Large intestine (tissue), 3 donors: ENCODE results near the gene COX8A. TPM values are rescaled to one million over a fixed set of nuclear protein-coding genes. Genes with fewer than 3 reads are reported as not detected.

Experiments used
- DNase-seq, 2 donors: peaks; one replicate each; pipeline versions ENCODE4 v3.0.0 to v3.0.0-alpha.2; 2013
- H3K27ac ChIP-seq: one replicate; pipeline ENCODE4 v1.5.1; 2013; ENCODE audit warnings: low read length
- H3K27me3 ChIP-seq: 2 replicates; pipeline ENCODE4 v1.6.1; 2013; ENCODE audit warnings: low read length; ENCODE audit not compliant: control insufficient read depth, insufficient read depth
- H3K36me3 ChIP-seq: 2 replicates; pipeline ENCODE4 v1.6.1; 2013; ENCODE audit warnings: low read length; ENCODE audit not compliant: control insufficient read depth, insufficient read depth
- H3K4me1 ChIP-seq: one replicate; pipeline ENCODE4 v1.6.1; 2013; ENCODE audit warnings: low read length; ENCODE audit not compliant: control insufficient read depth, insufficient read depth
- H3K4me3 ChIP-seq: one replicate; pipeline ENCODE4 v1.5.1; 2013; ENCODE audit warnings: low read length
- H3K9me3 ChIP-seq: one replicate; pipeline ENCODE4 v1.6.1; 2013; ENCODE audit warnings: mild to moderate bottlenecking, low read depth, low read length, moderate library complexity; ENCODE audit not compliant: control insufficient read depth
- WGBS: methylation state at CpG from one replicate; pipeline ENCODE4 v1.1.5; 2013; ENCODE audit warnings: low lambda C conversion rate; ENCODE audit not compliant: insufficient coverage; 5-methylcytosine and 5-hydroxymethylcytosine counted together
- polyA plus RNA-seq: library from polyadenylated mRNA; unstranded; fragments of 120-200 nt; gene quantifications from one replicate; pipeline ENCODE4 v1.2.1, GENCODE V29; 2013

The COX8A gene
- polyA plus RNA-seq, 1 donor: 331 TPM

DNA sequence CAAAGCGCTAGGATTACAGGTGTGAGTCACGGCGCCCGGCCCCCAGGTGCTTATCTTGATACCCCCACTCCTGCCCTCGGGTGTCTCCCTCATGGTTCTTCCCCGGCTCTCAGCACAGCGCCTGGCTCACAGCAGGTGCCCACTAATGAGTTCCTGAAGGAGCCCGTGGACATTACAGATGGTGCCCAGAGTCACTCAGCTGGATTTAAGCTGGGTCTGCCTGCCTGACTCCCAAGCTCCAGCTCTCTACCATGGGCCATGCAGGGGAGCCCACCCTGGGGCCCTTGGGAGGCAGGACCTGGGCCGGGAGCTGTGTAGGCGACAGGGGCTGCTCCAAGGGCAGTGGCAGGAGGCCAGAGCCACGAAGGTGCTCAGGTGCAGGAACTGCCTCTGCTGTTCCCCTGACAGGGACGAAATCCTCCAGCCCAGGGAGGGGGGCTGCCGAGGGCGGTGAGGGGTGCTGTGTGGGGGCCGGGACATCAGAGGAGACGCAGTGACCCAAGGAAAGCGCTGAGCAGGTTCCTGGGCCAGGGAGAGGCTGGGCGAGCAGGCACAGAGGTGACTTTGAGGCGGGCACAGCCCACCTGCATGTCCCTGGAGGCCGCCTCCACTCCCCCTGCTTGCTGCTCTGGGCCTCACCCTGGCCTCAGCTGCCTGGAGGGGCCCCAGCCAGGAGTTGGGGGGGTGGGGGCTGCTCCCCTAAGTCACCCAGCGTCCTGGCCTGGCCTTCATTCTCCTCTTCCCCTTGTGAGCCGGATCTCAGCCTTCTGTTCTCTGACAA is 46.7 kb downstream of the COX8A start:
- Histone ChIP-seq H3K9me3 (peaks cover 2% of the 10 kb centered on the region), H3K27me3 (no peaks in the 10 kb centered on the region), H3K4me3 (no peak overlapping the region), H3K36me3 (no peaks in the 10 kb centered on the region), H3K27ac (no peak overlapping the region), H3K4me1 (peaks cover 3% of the 10 kb centered on the region)
- DNase-seq: no peak
- no CpG with 5 or more reads among the region's 22 CpGs for WGBS

- no peaks in the 10 kb centered on the region for H3K36me3 ChIP-seq
- peaks cover 3% of the 10 kb centered on the region for H3K4me1 ChIP-seq
- peaks cover 2% of the 10 kb centered on the region for H3K9me3 ChIP-seq
- H3K27ac ChIP-seq: no peak overlapping the region
- DNase-seq: no peak
- no CpG with 5 or more reads among the region's 10 CpGs for WGBS
- no peak overlapping the region for H3K4me3 ChIP-seq
- no peaks in the 10 kb centered on the region for H3K27me3 ChIP-seq
Observed at GRCh38 chr11:64021757-64022093, 47.3 kb downstream of the COX8A start.

GRCh38 chr11:64022125-64022784 is 47.8 kb downstream of the COX8A start:
- H3K36me3 ChIP-seq: no peaks in the 10 kb centered on the region
- peaks cover 2% of the 10 kb centered on the region for H3K9me3 ChIP-seq
- no peaks in the 10 kb centered on the region for H3K27me3 ChIP-seq
- 53% methylated on average over 3 of the region's 14 CpGs for WGBS
- no peak overlapping the region for H3K27ac ChIP-seq
- no peak for DNase-seq
- H3K4me3 ChIP-seq: no peak overlapping the region
- peaks cover 3% of the 10 kb centered on the region for H3K4me1 ChIP-seq

DNA sequence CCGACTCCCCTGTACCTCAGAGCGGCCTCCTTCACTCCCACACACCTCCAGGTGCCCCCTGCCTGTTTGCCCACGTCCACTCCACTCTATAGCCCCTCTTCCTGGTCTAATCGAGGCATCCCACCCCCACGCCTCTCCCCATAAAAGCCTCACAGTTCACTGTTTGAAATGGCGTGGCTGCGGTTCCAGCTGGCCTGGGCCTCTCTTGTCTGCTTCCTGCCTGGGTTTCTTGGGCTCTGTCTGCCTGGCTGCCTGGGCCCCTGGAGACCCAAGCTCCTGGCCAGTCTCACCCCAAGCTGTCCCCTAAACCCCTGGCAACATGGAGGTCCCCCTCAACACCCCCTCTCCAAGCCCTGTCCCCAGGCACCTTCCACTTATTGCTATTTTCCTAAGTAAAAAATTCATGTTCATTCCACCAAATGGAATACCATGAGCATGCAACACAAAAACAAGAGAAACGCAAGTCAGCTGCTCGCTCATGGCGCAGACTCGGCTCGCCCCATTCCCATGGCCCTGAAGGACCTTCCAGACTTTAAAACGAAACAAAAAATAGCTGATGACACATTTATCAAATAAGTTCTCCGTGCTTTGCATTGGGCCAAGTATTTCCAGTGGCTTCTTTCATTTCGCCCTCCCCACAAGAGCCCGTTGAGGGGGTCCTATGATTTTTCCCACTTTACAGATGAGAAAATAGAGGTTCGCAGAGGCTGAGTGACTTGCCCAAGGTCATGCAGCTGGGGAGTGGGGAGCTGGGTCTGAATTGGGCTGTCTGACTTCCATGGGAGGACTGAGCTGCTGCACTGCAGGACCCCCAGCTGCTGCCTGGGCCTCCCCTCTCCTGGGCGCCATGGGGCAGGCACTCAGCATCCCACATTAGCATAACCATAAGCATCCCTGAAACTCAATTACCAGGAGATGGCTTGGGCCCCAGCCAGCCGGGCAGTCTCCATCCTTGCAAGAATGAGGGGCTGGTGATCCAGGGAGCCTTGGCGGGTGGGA is 49.6 kb downstream of the COX8A start:
- Histone ChIP-seq H3K27me3 (peaks cover 7% of the 10 kb centered on the region), H3K4me1 (peaks cover 3% of the 10 kb centered on the region), H3K36me3 (no peaks in the 10 kb centered on the region), H3K9me3 (peaks cover 3% of the 10 kb centered on the region), H3K4me3 (no peak overlapping the region), H3K27ac (no peak overlapping the region)
- 93% methylated on average over 11 of the region's 20 CpGs for WGBS
- no peak for DNase-seq

- Histone ChIP-seq H3K27ac (no peak overlapping the region), H3K9me3 (peaks cover 3% of the 10 kb centered on the region), H3K4me1 (peaks cover 3% of the 10 kb centered on the region), H3K36me3 (no peaks in the 10 kb centered on the region), H3K27me3 (peaks cover 7% of the 10 kb centered on the region), H3K4me3 (no peak overlapping the region)
- no peak for DNase-seq
- no CpG with 5 or more reads among the region's 4 CpGs for WGBS
Observed at GRCh38 chr11:64025205-64025604, 50.8 kb downstream of the COX8A start.

Other genes starting within 250 kb of the COX8A start
- 48.8 TPM for gene ZFTA, start 205.8 kb upstream of the COX8A start, polyA plus RNA-seq
- gene SPINDOC, start 161.2 kb upstream of the COX8A start, polyA plus RNA-seq: 21.9 TPM
- gene MARK2, start 135.5 kb upstream of the COX8A start, polyA plus RNA-seq: 49.3 TPM
- gene RCOR2, start 57.5 kb upstream of the COX8A start, polyA plus RNA-seq: 6.3 TPM
- 22.0 TPM for gene NAA40, start 35.6 kb upstream of the COX8A start, polyA plus RNA-seq
- 79.5 TPM for gene OTUB1, start 11.8 kb downstream of the COX8A start, polyA plus RNA-seq
- gene FLRT1, start 61.3 kb downstream of the COX8A start, polyA plus RNA-seq: 1.9 TPM
- gene MACROD1, start 191.5 kb downstream of the COX8A start, polyA plus RNA-seq: 18.2 TPM
- 109 TPM for gene STIP1, start 211.6 kb downstream of the COX8A start, polyA plus RNA-seq
- 28.5 TPM for gene FERMT3, start 232.1 kb downstream of the COX8A start, polyA plus RNA-seq